Mesenchymal stem cell (in vitro differentiated cells and primary cell): ENCODE data around the gene GET3.

Source experiments
- DNase-seq: peaks from one replicate; pipeline ENCODE4 v3.0.0-alpha.2; 2013
- H2AFZ ChIP-seq: one replicate; pipeline ENCODE4 v1.6.1; 2013; ENCODE audit warnings: low read depth, mild to moderate bottlenecking, control low read depth, inconsistent platforms, low read length, moderate library complexity
- H2AK5ac ChIP-seq: 2 replicates; pipeline ENCODE4 v1.6.1; 2013; ENCODE audit warnings: low read length, moderate library complexity, mild to moderate bottlenecking, inconsistent platforms; ENCODE audit not compliant: severe bottlenecking
- H2BK120ac ChIP-seq: one replicate; pipeline ENCODE4 v1.6.1; 2013; ENCODE audit warnings: low read depth, mild to moderate bottlenecking, inconsistent platforms, low read length, moderate library complexity
- H2BK12ac ChIP-seq, 2 experiments: one replicate each; pipeline ENCODE4 v1.6.1; 2013; ENCODE audit warnings: inconsistent platforms in 2 of 2, low read length in 2 of 2, mild to moderate bottlenecking in 2 of 2, moderate library complexity in 2 of 2, control low read depth in 1 of 2
- H2BK15ac ChIP-seq: one replicate; pipeline ENCODE4 v1.6.1; 2013; ENCODE audit warnings: mild to moderate bottlenecking, low read depth, inconsistent platforms; ENCODE audit not compliant: poor library complexity, severe bottlenecking
- H2BK5ac ChIP-seq: 2 replicates; pipeline ENCODE4 v1.6.1; 2013; ENCODE audit warnings: low read depth, mild to moderate bottlenecking, low read length, control low read depth, inconsistent platforms; ENCODE audit not compliant: poor library complexity, severe bottlenecking
- H3K14ac ChIP-seq, 2 experiments: one replicate each; pipeline ENCODE4 v1.6.1; 2013; ENCODE audit warnings: inconsistent platforms in 2 of 2, low read length in 2 of 2, control low read depth in 1 of 2, mild to moderate bottlenecking in 1 of 2, moderate library complexity in 1 of 2
- H3K18ac ChIP-seq, 2 experiments: one replicate each; pipeline ENCODE4 v1.6.1; 2013; ENCODE audit warnings: inconsistent platforms in 2 of 2, low read length in 2 of 2, control low read depth in 1 of 2, low read depth in 1 of 2, mild to moderate bottlenecking in 1 of 2
- H3K23ac ChIP-seq, 2 experiments: one replicate each; pipeline ENCODE4 v1.6.1; 2013; ENCODE audit warnings: inconsistent platforms in 2 of 2, low read length in 2 of 2, mild to moderate bottlenecking in 2 of 2, moderate library complexity in 2 of 2, control low read depth in 1 of 2
- H3K27ac ChIP-seq: 2 replicates; pipeline ENCODE4 v1.5.1; 2013; ENCODE audit warnings: mild to moderate bottlenecking, moderate library complexity, low read length, control low read depth, inconsistent platforms; ENCODE audit not compliant: poor library complexity, severe bottlenecking
- H3K27me3 ChIP-seq, 2 experiments: 2 replicates each; pipeline versions ENCODE4 v1.6.1 to v1.7.0; 2013; ENCODE audit warnings: low read length in 2 of 2, mild to moderate bottlenecking in 2 of 2, moderate library complexity in 2 of 2, control low read depth in 1 of 2, inconsistent platforms in 1 of 2; ENCODE audit not compliant: control insufficient read depth in 1 of 2, insufficient read depth in 1 of 2
- H3K36me3 ChIP-seq, 2 experiments: 2 replicates each; pipeline versions ENCODE4 v1.6.1 to v1.7.0; 2013; ENCODE audit warnings: low read length in 2 of 2, control low read depth in 1 of 2, inconsistent platforms in 1 of 2, low read depth in 1 of 2, mild to moderate bottlenecking in 1 of 2; ENCODE audit not compliant: insufficient read depth in 2 of 2, control insufficient read depth in 1 of 2
- H3K4ac ChIP-seq, 2 experiments: one replicate each; pipeline ENCODE4 v1.6.1; 2013; ENCODE audit warnings: inconsistent platforms in 2 of 2, low read length in 2 of 2, mild to moderate bottlenecking in 2 of 2, moderate library complexity in 2 of 2, control low read depth in 1 of 2, low read depth in 1 of 2
- H3K4me1 ChIP-seq: 2 replicates; pipeline ENCODE4 v1.6.1; 2013; ENCODE audit warnings: low read depth, low read length, control low read depth; ENCODE audit not compliant: control insufficient read depth, insufficient read depth
- H3K4me2 ChIP-seq: 2 replicates; pipeline ENCODE4 v1.6.1; 2013; ENCODE audit warnings: low read length, mild to moderate bottlenecking, inconsistent platforms; ENCODE audit not compliant: poor library complexity, severe bottlenecking
- H3K4me3 ChIP-seq, 2 experiments: 2 replicates each; pipeline versions ENCODE4 v1.5.1 to v1.7.0; 2013; ENCODE audit warnings: low read length in 2 of 2, mild to moderate bottlenecking in 2 of 2, control low read depth in 1 of 2, low read depth in 1 of 2; ENCODE audit not compliant: insufficient read depth in 1 of 2
- H3K79me1 ChIP-seq: replicated peaks from 2 replicates; pipeline ENCODE4 v1.6.1; 2013; ENCODE audit warnings: mild to moderate bottlenecking, control low read depth, low read length, inconsistent platforms; ENCODE audit not compliant: poor library complexity, severe bottlenecking
- H3K9ac ChIP-seq: 2 replicates; pipeline ENCODE4 v1.7.0; 2013; ENCODE audit warnings: mild to moderate bottlenecking, low read length, moderate library complexity
- H3K9me3 ChIP-seq: 2 replicates; pipeline ENCODE4 v1.7.0; 2013; ENCODE audit warnings: mild to moderate bottlenecking, low read length; ENCODE audit not compliant: control insufficient read depth
- H4K8ac ChIP-seq: one replicate; pipeline ENCODE4 v1.6.1; 2013; ENCODE audit warnings: inconsistent platforms, mild to moderate bottlenecking, low read length, moderate library complexity
- H4K91ac ChIP-seq: one replicate; pipeline ENCODE4 v1.6.1; 2013; ENCODE audit warnings: mild to moderate bottlenecking, low read length, inconsistent platforms
- WGBS: methylation state at CpG from one replicate; pipeline ENCODE4 v1.1.7; 2013; ENCODE audit warnings: mixed read lengths; 5-methylcytosine and 5-hydroxymethylcytosine counted together

The GET3 gene

GRCh38 chr19:12730064-12730463 lies 7.2 kb upstream of the GET3 start:
- Histone ChIP-seq H3K18ac (no peak overlapping the region), H2BK15ac (no peak overlapping the region), H3K27ac (no peak overlapping the region), H3K14ac (no peak overlapping the region), H3K4me1 (peaks cover 15% of the 10 kb centered on the region), H4K8ac (no peak overlapping the region), H3K4ac (no peak overlapping the region), H3K23ac (no peak overlapping the region), H2BK120ac (no peak overlapping the region), H2BK5ac (no peak overlapping the region), H2BK12ac (no peak overlapping the region), H3K79me1 (peaks cover 18% of the 10 kb centered on the region), H3K4me3 (no peak overlapping the region), H3K27me3 (no peaks in the 10 kb centered on the region), H2AFZ (no peak overlapping the region), H3K36me3 (peaks cover 46 to 50% of the 10 kb centered on the region in 2 experiments), H2AK5ac (no peak overlapping the region), H3K9me3 (no peaks in the 10 kb centered on the region), H4K91ac (no peak overlapping the region), H3K4me2 (no peak overlapping the region), H3K9ac (no peak overlapping the region)
- DNase-seq: no peak
- 94% methylated on average over 3 of the region's 3 CpGs for WGBS

GRCh38 chr19:12731337-12731736 lies 6.0 kb upstream of the GET3 start:
- H3K4me3 ChIP-seq: no peak overlapping the region
- no peaks in the 10 kb centered on the region for H3K9me3 ChIP-seq
- H2BK120ac ChIP-seq: no peak overlapping the region
- H3K27me3 ChIP-seq: no peaks in the 10 kb centered on the region
- no peak overlapping the region for H2AK5ac ChIP-seq
- no peak overlapping the region for H2AFZ ChIP-seq
- H3K14ac ChIP-seq: no peak overlapping the region
- H3K27ac ChIP-seq: no peak overlapping the region
- peak overlapping the region in 1 of 2 experiments; percentile 15 for H2BK12ac ChIP-seq
- H4K8ac ChIP-seq: peak overlapping the region; percentile 24
- H4K91ac ChIP-seq: no peak overlapping the region
- no peak overlapping the region for H3K4me2 ChIP-seq
- H2BK5ac ChIP-seq: no peak overlapping the region
- H3K18ac ChIP-seq: no peak overlapping the region
- H3K4me1 ChIP-seq: peaks cover 15% of the 10 kb centered on the region
- peaks cover 18% of the 10 kb centered on the region for H3K79me1 ChIP-seq
- H3K36me3 ChIP-seq: peaks cover 46 to 50% of the 10 kb centered on the region in 2 experiments
- 97% methylated on average over 24 of the region's 24 CpGs for WGBS
- no peak overlapping the region for H2BK15ac ChIP-seq
- no peak overlapping the region for H3K9ac ChIP-seq
- no peak overlapping the region for H3K4ac ChIP-seq
- DNase-seq: no peak
- H3K23ac ChIP-seq: no peak overlapping the region

DNA sequence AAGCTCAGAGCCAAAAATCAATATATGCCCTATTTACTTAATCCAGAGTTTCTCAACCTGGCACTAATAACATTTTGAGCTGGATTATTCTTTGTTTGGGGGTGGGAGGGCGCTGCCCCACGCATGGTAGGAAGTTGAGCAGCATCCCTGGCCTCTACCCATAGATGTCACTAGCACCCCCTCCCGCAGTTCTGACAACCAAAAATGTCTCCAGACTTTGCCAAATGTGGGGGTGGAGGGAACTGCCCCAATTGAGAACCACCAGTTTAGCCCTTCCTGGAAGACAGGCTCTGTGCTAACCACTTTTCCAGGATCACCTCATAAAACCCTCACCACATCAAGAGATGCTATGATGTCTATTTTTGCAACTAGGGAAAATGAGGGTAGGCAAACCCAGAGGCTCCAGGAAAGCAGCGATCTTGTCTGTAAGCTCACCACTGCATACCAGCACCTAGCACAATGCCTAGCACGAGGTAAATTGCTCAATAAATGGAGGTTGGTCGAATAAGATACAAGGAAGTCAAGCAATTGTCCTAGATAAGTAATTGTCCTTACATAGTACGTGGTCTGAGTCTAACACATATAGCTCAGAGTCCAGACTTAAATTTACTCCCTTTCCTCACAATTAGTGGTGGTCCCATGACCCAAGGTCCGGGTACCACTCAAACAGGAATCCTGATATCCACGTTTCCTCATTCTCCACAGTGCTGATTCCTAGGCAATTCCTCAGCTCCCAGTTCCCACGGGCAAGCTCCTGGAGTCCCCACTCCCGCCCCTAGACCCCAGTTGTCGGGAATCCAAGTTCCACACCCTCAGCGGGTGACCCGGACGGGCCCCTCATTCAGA lies 3.7 kb upstream of the GET3 start:
- H3K4ac ChIP-seq: peak overlapping the region; percentile 79 to 98
- DNase-seq: peak; percentile 57
- peak overlapping the region; percentile 90 to 95 for H3K4me3 ChIP-seq
- peak overlapping the region; percentile 91 for H2BK5ac ChIP-seq
- 2% methylated on average over 13 of the region's 15 CpGs for WGBS
- H3K9me3 ChIP-seq: no peaks in the 10 kb centered on the region
- no peak overlapping the region for H4K8ac ChIP-seq
- H3K4me2 ChIP-seq: peak overlapping the region; percentile 73
- peaks cover 16% of the 10 kb centered on the region for H3K79me1 ChIP-seq
- no peak overlapping the region for H2BK12ac ChIP-seq
- peaks cover 33 to 35% of the 10 kb centered on the region in 2 experiments for H3K36me3 ChIP-seq
- peak overlapping the region in 1 of 2 experiments; percentile 24 for H3K23ac ChIP-seq
- H3K4me1 ChIP-seq: peaks cover 24% of the 10 kb centered on the region
- H2AK5ac ChIP-seq: peak overlapping the region; percentile 53
- no peaks in the 10 kb centered on the region for H3K27me3 ChIP-seq
- peak overlapping the region; percentile 93 for H3K9ac ChIP-seq
- peak overlapping the region; percentile 91 for H2BK120ac ChIP-seq
- H3K27ac ChIP-seq: peak overlapping the region; percentile 53
- H2BK15ac ChIP-seq: no peak overlapping the region
- peak overlapping the region; percentile 90 to 99 for H3K18ac ChIP-seq
- peak overlapping the region; percentile 18 to 45 for H3K14ac ChIP-seq
- no peak overlapping the region for H4K91ac ChIP-seq
- H2AFZ ChIP-seq: no peak overlapping the region

DNA sequence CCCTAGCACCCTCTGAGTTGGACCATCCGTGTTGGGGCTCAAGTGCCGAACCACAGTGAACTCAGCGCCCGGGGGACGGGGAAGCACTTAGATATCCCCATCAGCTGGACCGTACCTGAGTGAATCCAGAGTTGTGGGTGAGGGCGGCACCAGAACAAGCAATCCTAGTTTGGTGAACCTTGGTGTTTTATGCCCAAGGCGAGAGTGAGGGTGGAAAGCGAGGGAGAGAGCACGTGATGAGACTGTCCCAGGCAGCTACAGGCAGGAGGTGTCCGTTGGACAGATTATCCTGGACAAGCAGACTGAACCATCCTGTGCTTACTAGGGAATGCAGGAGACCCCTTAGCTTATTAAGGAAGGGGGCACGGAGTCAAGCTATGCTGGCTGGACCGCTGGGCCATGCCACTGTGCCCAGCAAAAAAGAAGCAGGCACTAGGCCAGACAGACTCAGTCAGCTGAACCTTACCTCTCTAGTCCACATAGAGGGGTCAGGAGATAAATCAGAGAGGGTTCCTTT lies 596 bp downstream of the GET3 start:
- Histone ChIP-seq H4K8ac (peak overlapping the region; percentile 90), H3K27me3 (no peaks in the 10 kb centered on the region), H3K9ac (peak overlapping the region; percentile 93), H3K79me1 (peaks cover 20% of the 10 kb centered on the region), H4K91ac (no peak overlapping the region), H2BK5ac (no peak overlapping the region), H3K36me3 (peaks cover 26 to 32% of the 10 kb centered on the region in 2 experiments), H2AFZ (peak overlapping the region; percentile 90), H3K23ac (no peak overlapping the region), H2BK12ac (no peak overlapping the region), H3K4me3 (peak overlapping the region; percentile 86 to 97), H2BK15ac (no peak overlapping the region), H3K14ac (no peak overlapping the region), H3K9me3 (no peaks in the 10 kb centered on the region), H2AK5ac (no peak overlapping the region), H3K27ac (no peak overlapping the region), H3K4me2 (peak overlapping the region; percentile 85), H3K18ac (no peak overlapping the region), H2BK120ac (no peak overlapping the region), H3K4me1 (peaks cover 11% of the 10 kb centered on the region), H3K4ac (no peak overlapping the region)
- 24% methylated on average over 13 of the region's 13 CpGs for WGBS
- DNase-seq: no peak
